Natural killer cell (primary cell): ENCODE data around the gene GTPBP8. TPM values are rescaled to one million over a fixed set of nuclear protein-coding genes. Genes with fewer than 3 reads are reported as not detected.

Experiments
- ATAC-seq, 3 donors: fragments of 150-1000 bp in 2 of 3; fragments of 200-7000 bp in 1 of 3; cut with Tn5 transposase; 1 replicate in 1 of 3; 2 replicates in 2 of 3; pipeline ENCODE4 v1.10.0; 2021; ENCODE audit warnings: mild to moderate bottlenecking in 2 of 3, moderate library complexity in 2 of 3
- DNase-seq, 2 donors: peaks; one replicate each; pipeline versions ENCODE4 v3.0.0 to v3.0.0-alpha.2; 2013 to 2021; ENCODE audit warnings: mixed read lengths in 1 of 2
- H3K27ac ChIP-seq: one replicate; pipeline ENCODE4 v1.5.1; 2013; ENCODE audit warnings: mild to moderate bottlenecking, low read length
- H3K27me3 ChIP-seq: one replicate; pipeline ENCODE4 v1.6.1; 2013; ENCODE audit warnings: low read length; ENCODE audit not compliant: control insufficient read depth, insufficient read depth
- H3K36me3 ChIP-seq: one replicate; pipeline ENCODE4 v1.6.1; 2013; ENCODE audit warnings: low read length; ENCODE audit not compliant: control insufficient read depth, insufficient read depth
- H3K4me1 ChIP-seq: one replicate; pipeline ENCODE4 v1.6.1; 2013; ENCODE audit warnings: low read length; ENCODE audit not compliant: control insufficient read depth, insufficient read depth
- H3K4me3 ChIP-seq: one replicate; pipeline ENCODE4 v1.5.1; 2013; ENCODE audit warnings: low read length
- H3K9me3 ChIP-seq: one replicate; pipeline ENCODE4 v1.6.1; 2013; ENCODE audit warnings: low read length; ENCODE audit not compliant: control insufficient read depth, insufficient read depth
- H3K27ac Mint-ChIP-seq, 2 donors: one replicate each; pipeline ENCODE4 v1.8.0; 2022; ENCODE audit warnings: mild to moderate bottlenecking in 2 of 2, mixed read lengths in 2 of 2, moderate library complexity in 1 of 2
- H3K27me3 Mint-ChIP-seq, 2 donors: one replicate each; pipeline ENCODE4 v1.8.0; 2022; ENCODE audit warnings: low read depth in 2 of 2, mixed read lengths in 2 of 2
- H3K36me3 Mint-ChIP-seq: one replicate; pipeline ENCODE4 v1.8.0; 2022; ENCODE audit warnings: mixed read lengths
- H3K4me1 Mint-ChIP-seq, 2 donors: one replicate each; pipeline ENCODE4 v1.8.0; 2022; ENCODE audit warnings: mixed read lengths in 2 of 2
- H3K4me3 Mint-ChIP-seq: one replicate; pipeline ENCODE4 v1.8.0; 2022; ENCODE audit warnings: mild to moderate bottlenecking, moderate library complexity, mixed read lengths
- H3K9me3 Mint-ChIP-seq, 2 donors: one replicate each; pipeline ENCODE4 v1.8.0; 2022; ENCODE audit warnings: mixed read lengths in 2 of 2
- WGBS: methylation state at CpG from one replicate; pipeline ENCODE4 v1.1.7; 2013; ENCODE audit warnings: missing lambda C conversion rate; ENCODE audit not compliant: insufficient coverage; 5-methylcytosine and 5-hydroxymethylcytosine counted together
- intact Hi-C: fragments of 100-400 bp; cut with micrococcal nuclease; formaldehyde crosslinking; loops from one replicate; pipeline ENCODE4 v1.14.2; 2022
- total RNA-seq, 4 donors: library from RNA; stranded (reverse); fragments of 120-200 nt in 1 of 4; gene quantifications; one replicate each; pipeline versions ENCODE4 v1.2.3 to v1.2.4, GENCODE V29; 2013 to 2022
- TF ChIP-seq, protein P1 (sequence below): fragments of 200-600 bp; IDR thresholded peaks from one replicate; pipeline ENCODE4 v1.8.0; 2022; ENCODE audit warnings: antibody characterized with exemption

The GTPBP8 gene
- total RNA-seq, 3 donors from 2014 or later (not counting 1 experiment from before 2014, with no cell fraction given): 16.6 to 28.6 (median 16.8) TPM

DNA sequence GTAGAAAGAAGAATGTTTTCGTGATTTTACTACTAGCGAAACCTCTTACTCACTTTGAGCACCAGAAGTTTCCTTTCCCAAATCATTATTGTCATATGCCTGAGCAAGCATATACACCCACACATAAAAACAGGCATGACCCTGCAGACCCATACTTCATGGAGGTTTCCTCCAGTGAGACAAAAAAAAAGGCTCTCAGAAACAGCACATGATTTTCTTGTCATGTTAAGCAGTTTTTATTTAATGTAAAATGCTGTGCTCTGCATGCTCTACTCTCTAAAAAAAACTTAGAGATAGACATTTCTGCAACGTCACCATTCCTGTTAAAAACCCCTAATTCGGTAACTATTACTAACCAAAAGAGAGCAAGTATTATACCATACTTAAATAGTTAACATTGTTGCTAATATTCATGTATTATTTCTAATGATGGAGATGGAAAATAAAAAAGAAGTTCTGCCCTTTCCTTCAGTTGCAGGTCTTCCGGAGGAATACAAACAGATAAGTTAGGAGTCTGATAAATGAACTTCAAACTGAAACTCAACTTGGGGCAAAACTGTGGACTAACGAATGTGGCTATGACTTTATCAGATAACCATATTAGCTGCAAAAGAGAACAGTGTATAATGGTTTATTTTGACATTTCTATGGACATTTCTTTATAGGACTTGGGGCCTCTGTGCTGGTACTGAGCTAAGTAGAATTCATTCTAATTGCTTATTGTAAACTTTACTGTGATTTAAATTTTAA, 31.8 kb upstream of the GTPBP8 start:
- Mint-ChIP-seq H3K4me3 (no peak overlapping the region), H3K36me3 (peaks cover 20% of the 10 kb centered on the region), H3K27ac (no peak overlapping the region), H3K27me3 (no peaks in the 10 kb centered on the region), H3K4me1 (no peaks in the 10 kb centered on the region), H3K9me3 (peaks cover 7 to 10% of the 10 kb centered on the region in 2 donors)
- Histone ChIP-seq H3K36me3 (no peaks in the 10 kb centered on the region), H3K27me3 (no peaks in the 10 kb centered on the region), H3K4me1 (no peaks in the 10 kb centered on the region), H3K27ac (no peak overlapping the region), H3K9me3 (peaks cover 7% of the 10 kb centered on the region), H3K4me3 (no peak overlapping the region)
- intact Hi-C loops: no loop called here
- WGBS: 35% methylated on average over 4 of the region's 6 CpGs
- ATAC-seq: no peak
- TF ChIP-seq, protein P1, sequence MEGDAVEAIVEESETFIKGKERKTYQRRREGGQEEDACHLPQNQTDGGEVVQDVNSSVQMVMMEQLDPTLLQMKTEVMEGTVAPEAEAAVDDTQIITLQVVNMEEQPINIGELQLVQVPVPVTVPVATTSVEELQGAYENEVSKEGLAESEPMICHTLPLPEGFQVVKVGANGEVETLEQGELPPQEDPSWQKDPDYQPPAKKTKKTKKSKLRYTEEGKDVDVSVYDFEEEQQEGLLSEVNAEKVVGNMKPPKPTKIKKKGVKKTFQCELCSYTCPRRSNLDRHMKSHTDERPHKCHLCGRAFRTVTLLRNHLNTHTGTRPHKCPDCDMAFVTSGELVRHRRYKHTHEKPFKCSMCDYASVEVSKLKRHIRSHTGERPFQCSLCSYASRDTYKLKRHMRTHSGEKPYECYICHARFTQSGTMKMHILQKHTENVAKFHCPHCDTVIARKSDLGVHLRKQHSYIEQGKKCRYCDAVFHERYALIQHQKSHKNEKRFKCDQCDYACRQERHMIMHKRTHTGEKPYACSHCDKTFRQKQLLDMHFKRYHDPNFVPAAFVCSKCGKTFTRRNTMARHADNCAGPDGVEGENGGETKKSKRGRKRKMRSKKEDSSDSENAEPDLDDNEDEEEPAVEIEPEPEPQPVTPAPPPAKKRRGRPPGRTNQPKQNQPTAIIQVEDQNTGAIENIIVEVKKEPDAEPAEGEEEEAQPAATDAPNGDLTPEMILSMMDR: no peak
- DNase-seq: no peak

DNA sequence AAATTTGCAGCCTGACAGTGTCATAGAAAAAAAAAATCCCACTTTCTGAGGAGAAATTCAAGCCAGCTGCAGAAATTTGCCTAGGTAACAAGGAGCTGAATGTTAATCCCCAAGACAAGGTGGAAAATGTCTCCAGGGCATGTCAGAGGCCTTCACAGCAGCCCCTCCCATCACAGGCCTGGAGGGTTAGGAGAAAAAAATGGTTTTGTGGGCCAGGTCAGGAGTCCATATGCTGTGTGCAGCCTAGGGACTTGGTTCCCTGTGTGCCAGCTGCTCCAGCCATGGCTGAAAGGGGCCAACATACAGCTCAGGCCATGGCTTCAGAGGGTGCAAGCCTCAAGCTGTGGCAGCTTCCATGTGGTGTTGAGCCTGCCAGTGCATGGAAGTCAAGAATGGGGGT, 27.1 kb upstream of the GTPBP8 start:
- H3K9me3 ChIP-seq: peaks cover 8% of the 10 kb centered on the region
- peaks cover 3% of the 10 kb centered on the region in 2 donors for H3K9me3 Mint-ChIP-seq
- peaks cover 8 to 11% of the 10 kb centered on the region in 2 donors for H3K27me3 Mint-ChIP-seq
- ATAC-seq (no peak), DNase-seq (no peak)
- intact Hi-C loops: no loop called here
- no peaks in the 10 kb centered on the region for H3K36me3 ChIP-seq
- H3K4me3 Mint-ChIP-seq: no peak overlapping the region
- H3K4me3 ChIP-seq: no peak overlapping the region
- H3K4me1 ChIP-seq: no peaks in the 10 kb centered on the region
- no peak overlapping the region for H3K27ac ChIP-seq
- H3K27me3 ChIP-seq: no peaks in the 10 kb centered on the region
- no peaks in the 10 kb centered on the region for H3K4me1 Mint-ChIP-seq
- no peak overlapping the region for H3K27ac Mint-ChIP-seq
- TF ChIP-seq, protein P1: no peak
- H3K36me3 Mint-ChIP-seq: peaks cover 15% of the 10 kb centered on the region

DNA sequence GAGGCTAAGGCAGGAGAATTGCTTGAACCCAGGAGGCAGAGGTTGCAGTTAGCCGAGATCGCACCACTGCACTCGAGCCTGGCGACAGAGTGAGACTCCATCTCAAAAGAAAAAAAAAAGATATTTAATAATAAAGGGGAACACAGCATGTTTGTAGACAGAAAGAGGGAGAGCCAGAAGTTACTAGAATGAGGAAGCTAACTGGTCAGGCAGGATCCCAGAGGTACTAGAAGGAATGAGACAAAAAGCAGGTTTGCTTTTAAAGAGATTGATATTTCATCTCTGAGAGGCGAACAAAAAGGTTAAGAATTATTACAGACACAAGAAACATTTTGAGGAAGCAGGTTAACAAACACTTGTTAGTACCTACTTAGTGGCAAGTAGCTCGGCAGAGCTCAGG, 25.1 kb upstream of the GTPBP8 start:
- DNase-seq: no peak
- 85% methylated on average over 4 of the region's 6 CpGs for WGBS
- H3K4me3 ChIP-seq: no peak overlapping the region
- Mint-ChIP-seq H3K4me3 (no peak overlapping the region), H3K27ac (no peak overlapping the region), H3K36me3 (peaks cover 15% of the 10 kb centered on the region), H3K4me1 (no peaks in the 10 kb centered on the region), H3K9me3 (peaks cover 3% of the 10 kb centered on the region in 2 donors), H3K27me3 (peaks cover 8 to 11% of the 10 kb centered on the region in 2 donors)
- intact Hi-C loops: no loop called here
- TF ChIP-seq, protein P1: no peak
- H3K36me3 ChIP-seq: no peaks in the 10 kb centered on the region
- peaks cover 8% of the 10 kb centered on the region for H3K9me3 ChIP-seq
- no peak for ATAC-seq
- no peaks in the 10 kb centered on the region for H3K27me3 ChIP-seq
- no peak overlapping the region for H3K27ac ChIP-seq
- no peaks in the 10 kb centered on the region for H3K4me1 ChIP-seq

DNA sequence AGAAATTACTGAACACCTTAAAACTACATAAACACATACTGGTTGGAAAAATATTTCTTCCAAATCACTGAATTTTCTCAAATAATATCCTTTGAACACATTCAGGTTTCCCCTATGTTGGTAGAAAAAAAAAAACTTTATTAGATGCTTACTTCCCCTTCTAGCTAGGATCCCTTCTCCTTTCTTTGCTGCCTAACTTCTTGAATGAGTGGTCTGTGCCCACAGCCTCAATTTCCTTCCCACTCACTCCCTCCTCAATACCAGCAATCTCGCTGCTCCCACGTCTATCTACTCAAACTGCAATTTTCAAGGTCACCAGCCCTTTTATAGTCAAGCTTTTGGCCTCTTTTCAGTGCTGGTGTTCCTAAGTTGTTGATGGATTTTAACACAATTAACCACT, 24.2 kb upstream of the GTPBP8 start:
- H3K9me3 ChIP-seq: peaks cover 8% of the 10 kb centered on the region
- TF ChIP-seq, protein P1: no peak
- H3K9me3 Mint-ChIP-seq: peaks cover 3% of the 10 kb centered on the region in 2 donors
- H3K36me3 Mint-ChIP-seq: peaks cover 15% of the 10 kb centered on the region
- H3K27ac ChIP-seq: no peak overlapping the region
- intact Hi-C loops: no loop called here
- WGBS: 36% methylated on average over 2 of the region's 2 CpGs
- H3K4me1 ChIP-seq: no peaks in the 10 kb centered on the region
- DNase-seq: no peak
- H3K36me3 ChIP-seq: no peaks in the 10 kb centered on the region
- H3K27me3 Mint-ChIP-seq: peaks cover 8 to 11% of the 10 kb centered on the region in 2 donors
- no peak overlapping the region for H3K27ac Mint-ChIP-seq
- ATAC-seq: no peak
- H3K4me3 ChIP-seq: no peak overlapping the region
- H3K4me3 Mint-ChIP-seq: no peak overlapping the region
- H3K4me1 Mint-ChIP-seq: no peaks in the 10 kb centered on the region
- no peaks in the 10 kb centered on the region for H3K27me3 ChIP-seq
